HG02678 (cell line): Measurements from ENCODE around the gene PADI2.

Source experiments
- ATAC-seq: cut with Tn5 transposase; IDR thresholded peaks from one replicate; pipeline ENCODE4 v1.9.1; 2021; ENCODE audit warnings: mild to moderate bottlenecking, moderate library complexity; ENCODE audit not compliant: unreplicated experiment

Gene PADI2

GRCh38 chr1:17140279-17140678 lies 21.0 kb upstream of the PADI2 start:
- ATAC-seq = no peak

GRCh38 chr1:17139637-17140036 lies 20.4 kb upstream of the PADI2 start:
- ATAC-seq = no peak

GRCh38 chr1:17137441-17137840 lies 18.2 kb upstream of the PADI2 start:
- ATAC-seq = no peak

- ATAC-seq = no peak
These were observed 17.7 kb upstream of the PADI2 start for GRCh38 chr1:17136936-17137335.

- ATAC-seq = no peak
These were observed 16.9 kb upstream of the PADI2 start for GRCh38 chr1:17136145-17136544.

- ATAC-seq = no peak
These were observed 16.3 kb upstream of the PADI2 start for GRCh38 chr1:17135530-17135929.

- ATAC-seq = no peak
These were observed 15.5 kb upstream of the PADI2 start for GRCh38 chr1:17134724-17135123.

GRCh38 chr1:17134034-17134433 lies 14.8 kb upstream of the PADI2 start:
- no peak for ATAC-seq

- ATAC-seq = no peak
These were observed 10.9 kb upstream of the PADI2 start for GRCh38 chr1:17130138-17130635.

- ATAC-seq = no peak
These were observed 9.1 kb upstream of the PADI2 start for GRCh38 chr1:17128361-17128760.

GRCh38 chr1:17125756-17126237 lies 6.5 kb upstream of the PADI2 start:
- peak; percentile 42 for ATAC-seq

GRCh38 chr1:17123196-17124045 lies 4.2 kb upstream of the PADI2 start:
- no peak for ATAC-seq

GRCh38 chr1:17122521-17123164 lies 3.4 kb upstream of the PADI2 start:
- no peak for ATAC-seq

- ATAC-seq = no peak
These were observed 2.6 kb upstream of the PADI2 start for GRCh38 chr1:17121881-17122280.

GRCh38 chr1:17120962-17121837 lies 1.9 kb upstream of the PADI2 start:
- ATAC-seq = no peak

GRCh38 chr1:17120481-17120877 lies 1.2 kb upstream of the PADI2 start:
- ATAC-seq = no peak

- no peak for ATAC-seq
These were observed 676 bp upstream of the PADI2 start for GRCh38 chr1:17119773-17120480.

GRCh38 chr1:17118706-17119075 lies 560 bp downstream of the PADI2 start:
- ATAC-seq = no peak

- no peak for ATAC-seq
These were observed 983 bp downstream of the PADI2 start for GRCh38 chr1:17118268-17118667.

GRCh38 chr1:17117451-17118265 lies 1.6 kb downstream of the PADI2 start:
- ATAC-seq = no peak
